Fibroblast of skin of left biceps (primary cell): ENCODE results near the gene IZUMO4.

Experiments used
- DNase-seq, 2 experiments: peaks; one replicate each; pipeline ENCODE4 v3.0.0-alpha.2; 2013; ENCODE audit warnings: low read depth in 2 of 2

Gene IZUMO4

GRCh38 chr19:2096480-2097202 is at the start of gene IZUMO4:
Gene IZUMO4, plus strand, starts transcription at chr19:2096915. Its CDS starts 31 bp downstream, at chr19:2096946.
- DNase-seq = peak; percentile 92 to 94

- no peak for DNase-seq
Observed at GRCh38 chr19:2047076-2047448, 49.7 kb upstream of the IZUMO4 start.

- DNase-seq = no peak
Observed at GRCh38 chr19:2047449-2048103, 49.1 kb upstream of the IZUMO4 start.

GRCh38 chr19:2048104-2048958 is 48.4 kb upstream of the IZUMO4 start:
- no peak for DNase-seq

- no peak for DNase-seq
Observed at GRCh38 chr19:2048959-2049740, 47.6 kb upstream of the IZUMO4 start.

GRCh38 chr19:2049741-2050348 is 46.9 kb upstream of the IZUMO4 start:
- DNase-seq = no peak

- no peak for DNase-seq
Observed at GRCh38 chr19:2050349-2050990, 46.2 kb upstream of the IZUMO4 start.

- DNase-seq = peak in 1 of 2 experiments; percentile 59
Observed at GRCh38 chr19:2050991-2051772, 45.5 kb upstream of the IZUMO4 start, which contains the start of gene MKNK2. Gene MKNK2, minus strand, starts transcription at chr19:2051244. Its CDS starts 393 bp downstream, at chr19:2050851.

- no peak for DNase-seq
Observed at GRCh38 chr19:2051773-2052704, 44.7 kb upstream of the IZUMO4 start.

- DNase-seq = no peak
Observed at GRCh38 chr19:2053601-2054389, 42.9 kb upstream of the IZUMO4 start.

GRCh38 chr19:2054763-2055162 is 42.0 kb upstream of the IZUMO4 start:
- no peak for DNase-seq

- no peak for DNase-seq
Observed at GRCh38 chr19:2055931-2056836, 40.5 kb upstream of the IZUMO4 start.

- DNase-seq = no peak
Observed at GRCh38 chr19:2056837-2057192, 39.9 kb upstream of the IZUMO4 start.

GRCh38 chr19:2057484-2058469 is 38.9 kb upstream of the IZUMO4 start:
- DNase-seq = no peak

- DNase-seq = no peak
Observed at GRCh38 chr19:2058570-2059421, 37.9 kb upstream of the IZUMO4 start.
